SK-MEL-5 (cell line): Measurements from ENCODE around the gene KRTAP10-3. TPM values are rescaled to one million over a fixed set of nuclear protein-coding genes. Genes with fewer than 3 reads are reported as not detected.

Experiments
- total RNA-seq: library from RNA; depleted of rRNA; stranded (reverse); fragments of >200 nt; shearing (Covaris generic); gene quantifications from 2 replicates; pipeline ENCODE4 v1.2.3, GENCODE V29; 2014; rRNA removed

KRTAP10-3 gene
- total RNA-seq, 1 experiment from 2014 or later = not detected

Other genes starting within 250 kb of the KRTAP10-3 start
- 5.0 and 11.0 TPM in 2 replicates for gene CFAP410, start 219.4 kb downstream of the KRTAP10-3 start, total RNA-seq
- 0.21 and 0.37 TPM in 2 replicates for gene TRPM2, start 205.2 kb downstream of the KRTAP10-3 start, total RNA-seq
- gene LRRC3, start 103.3 kb downstream of the KRTAP10-3 start, total RNA-seq = 1.5 TPM in 2 replicates
- not detected in 2 replicates for gene KRTAP10-1, start 18.6 kb downstream of the KRTAP10-3 start, total RNA-seq
- gene KRTAP10-2, start 7.3 kb downstream of the KRTAP10-3 start, total RNA-seq = not detected in 2 replicates
- gene KRTAP10-4, start 14.9 kb upstream of the KRTAP10-3 start, total RNA-seq = not detected in 2 replicates
- gene KRTAP10-5, start 21.8 kb upstream of the KRTAP10-3 start, total RNA-seq = not detected in 2 replicates
- gene KRTAP10-6, start 33.7 kb upstream of the KRTAP10-3 start, total RNA-seq = not detected in 2 replicates
- not detected in 2 replicates for gene KRTAP10-7, start 41.8 kb upstream of the KRTAP10-3 start, total RNA-seq
- gene KRTAP10-8, start 53.3 kb upstream of the KRTAP10-3 start, total RNA-seq = not detected in 2 replicates
- not detected in 2 replicates for gene KRTAP10-9, start 68.3 kb upstream of the KRTAP10-3 start, total RNA-seq
- gene KRTAP10-10, start 78.6 kb upstream of the KRTAP10-3 start, total RNA-seq = not detected in 2 replicates
- not detected in 2 replicates for gene KRTAP10-11, start 87.6 kb upstream of the KRTAP10-3 start, total RNA-seq
- gene KRTAP12-4, start 95.9 kb upstream of the KRTAP10-3 start, total RNA-seq = not detected in 2 replicates
- not detected in 2 replicates for gene KRTAP12-3, start 99.1 kb upstream of the KRTAP10-3 start, total RNA-seq
- gene KRTAP12-2, start 108.1 kb upstream of the KRTAP10-3 start, total RNA-seq = not detected in 2 replicates
- not detected in 2 replicates for gene KRTAP12-1, start 123.4 kb upstream of the KRTAP10-3 start, total RNA-seq
- not detected in 2 replicates for gene KRTAP10-12, start 138.4 kb upstream of the KRTAP10-3 start, total RNA-seq
- gene TSPEAR, start 152.8 kb upstream of the KRTAP10-3 start, total RNA-seq = not detected in 2 replicates
- 53.3 and 53.9 TPM in 2 replicates for gene UBE2G2, start 243.0 kb upstream of the KRTAP10-3 start, total RNA-seq